ENCODE results near the gene ARF3. TPM values are rescaled to one million over a fixed set of nuclear protein-coding genes. Genes with fewer than 3 reads are reported as not detected.

Gene ARF3
- polyA plus RNA-seq, 2 of the 4 experiments (the other 2 are of a cell fraction): 138 to 287 TPM

DNA sequence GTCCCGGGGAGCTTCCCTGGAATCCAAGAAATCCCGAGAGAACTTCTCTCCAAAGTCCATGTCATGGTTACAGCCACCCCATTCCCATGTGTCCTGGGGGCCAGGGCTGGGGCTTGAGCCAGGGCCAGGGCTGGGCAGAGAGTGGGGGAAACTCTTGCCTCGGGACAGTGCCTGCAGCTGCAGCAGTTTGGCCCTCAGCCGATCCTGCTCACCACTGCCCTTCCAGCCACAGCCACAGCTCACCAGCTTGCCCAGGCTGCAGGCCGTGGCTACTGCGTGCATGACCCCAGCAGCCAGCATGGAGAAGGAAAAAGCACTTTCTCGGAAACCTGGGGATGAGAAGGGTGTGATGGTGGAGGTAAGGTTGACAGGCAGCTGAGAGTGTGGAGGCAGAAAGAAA is 10.7 kb upstream of the ARF3 start:
- ChIA-PET POLR2A (interaction anchor here (1.5 kb wide), 1 partner anchor 10 kb away, joined by 4 read pairs; the partner anchor contains the start of gene ARF3), CTCF (interaction anchor here (1.1 to 77.5 kb wide), 4 partner anchors 12 to 121 kb away, joined by 3 to 2584 read pairs (median 1294); partner anchors contain the start of genes ARF3, DDN, FKBP11 and PRKAG1)
- ATAC-seq: no peak

DNA sequence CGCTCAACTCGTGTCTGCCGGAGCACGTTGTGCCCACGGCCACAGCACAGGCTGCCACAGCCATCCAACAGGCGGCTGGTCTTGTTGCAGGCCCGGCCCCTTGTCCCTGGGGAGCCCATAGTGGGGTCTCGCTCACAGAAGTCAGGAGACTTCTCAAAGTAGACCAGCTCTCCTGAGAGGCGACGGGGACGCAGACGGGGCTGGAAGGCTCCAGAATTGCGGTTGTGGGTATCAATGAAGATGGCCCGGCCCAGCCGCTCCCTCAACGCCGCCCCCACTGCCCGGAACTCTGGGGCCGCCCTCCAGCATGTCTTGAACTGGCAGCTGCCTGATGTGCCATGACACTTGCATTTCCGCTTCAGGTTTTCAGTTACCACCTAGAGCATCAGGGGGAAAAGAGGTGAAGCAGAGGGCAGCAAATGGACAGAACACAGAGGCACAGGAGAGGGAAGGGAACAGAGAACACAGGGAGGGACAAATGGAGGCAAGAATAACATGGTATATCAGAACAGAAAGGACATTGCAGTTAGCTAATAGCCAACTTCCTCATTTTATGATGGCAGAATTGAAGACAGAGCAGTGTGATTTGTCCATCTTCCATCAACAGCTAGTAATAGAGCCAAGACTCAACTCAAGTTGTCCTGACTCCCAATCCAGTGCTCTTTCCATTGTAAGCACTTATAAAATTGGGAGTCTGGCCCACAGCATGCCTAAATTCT is 9.0 kb upstream of the ARF3 start:
- FAIRE-seq: no peak
- H3K4me2 ChIP-seq: no peak overlapping the region
- no peak overlapping the region for H3K4me3 ChIP-seq
- WGBS (ENCODE audit: missing lambda C conversion rate): 84% methylated on average over 20 of the region's 20 CpGs
- no peak for ATAC-seq
- CTCF ChIA-PET: interaction anchor here (0.8 to 77.5 kb wide), 7 partner anchors 12 to 122 kb away, joined by 3 to 2584 read pairs (median 3); partner anchors contain the start of genes ARF3, DDN, FKBP11 and PRKAG1
- DNase-seq (ENCODE audit: low read depth in 1 of 2, low spot score in 1 of 2): no peak
- no peak for TF ChIP-seq GATA3 (IDR thresholded peaks at IDR 0.05; ENCODE audit: borderline replicate concordance)
- no peak for TF ChIP-seq E2F6 (IDR thresholded peaks at IDR 0.05; ENCODE audit: borderline replicate concordance, low read depth)
- TF ChIP-seq HDAC2 (IDR thresholded peaks at IDR 0.05): no peak
- TF ChIP-seq HOXB13 (CRISPR knock-in tag; IDR thresholded peaks at IDR 0.05; ENCODE audit: low read depth): no peak
- TF ChIP-seq NFE2L2 (conservative IDR thresholded peaks at IDR 0.05; ENCODE audit: low read length): no peak
- TF ChIP-seq FOXS1 (CRISPR knock-in tag; IDR thresholded peaks at IDR 0.05): no peak
- no peak for TF ChIP-seq ZFP36 (IDR thresholded peaks at IDR 0.05; ENCODE audit: borderline replicate concordance, partially characterized antibody)
- TF ChIP-seq, protein P1, sequence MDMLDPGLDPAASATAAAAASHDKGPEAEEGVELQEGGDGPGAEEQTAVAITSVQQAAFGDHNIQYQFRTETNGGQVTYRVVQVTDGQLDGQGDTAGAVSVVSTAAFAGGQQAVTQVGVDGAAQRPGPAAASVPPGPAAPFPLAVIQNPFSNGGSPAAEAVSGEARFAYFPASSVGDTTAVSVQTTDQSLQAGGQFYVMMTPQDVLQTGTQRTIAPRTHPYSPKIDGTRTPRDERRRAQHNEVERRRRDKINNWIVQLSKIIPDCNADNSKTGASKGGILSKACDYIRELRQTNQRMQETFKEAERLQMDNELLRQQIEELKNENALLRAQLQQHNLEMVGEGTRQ (IDR thresholded peaks at IDR 0.05): no peak
- TF ChIP-seq PBX3 (IDR thresholded peaks at IDR 0.05): no peak
- no peaks in the 10 kb centered on the region for H3K9me3 ChIP-seq
- POLR2A ChIA-PET: interaction anchor here (0.9 kb wide), 1 partner anchor 9 kb away, joined by 3 read pairs; the partner anchor contains the start of gene ARF3
- no peak overlapping the region for H3K27ac ChIP-seq
- H3K4me1 ChIP-seq: peaks cover 20% of the 10 kb centered on the region

More for the DNA sequence above, 10.7 kb upstream of the ARF3 start:
- no peak overlapping the region for H3K4me3 ChIP-seq
- H3K9me3 ChIP-seq: no peaks in the 10 kb centered on the region
- H3K27ac ChIP-seq: no peak overlapping the region
- H3K4me1 ChIP-seq: peaks cover 23% of the 10 kb centered on the region
- WGBS (ENCODE audit: missing lambda C conversion rate): 76% methylated on average over 6 of the region's 7 CpGs
- DNase-seq (ENCODE audit: low read depth in 1 of 2, low spot score in 1 of 2) (no peak), FAIRE-seq (no peak)
- TF ChIP-seq NFE2L2 (conservative IDR thresholded peaks at IDR 0.05; ENCODE audit: low read length) (no peak), SMC3 (IDR thresholded peaks at IDR 0.05) (no peak), MAFK (IDR thresholded peaks at IDR 0.05; ENCODE audit: partially characterized antibody) (no peak), CHD2 (IDR thresholded peaks at IDR 0.05; ENCODE audit: low read length, partially characterized antibody) (no peak), MYC (IDR thresholded peaks at IDR 0.05; ENCODE audit: borderline replicate concordance, low read length) (no peak), E2F6 (IDR thresholded peaks at IDR 0.05; ENCODE audit: borderline replicate concordance, low read depth) (no peak), GATA3 (IDR thresholded peaks at IDR 0.05; ENCODE audit: borderline replicate concordance) (no peak), HOXA7 (CRISPR knock-in tag; IDR thresholded peaks at IDR 0.05) (no peak), HMGXB4 (CRISPR knock-in tag; IDR thresholded peaks at IDR 0.05; ENCODE audit: borderline replicate concordance) (no peak)
- H3K4me2 ChIP-seq: no peak overlapping the region
